Cortex of kidney (tissue), 1 donor: ENCODE results near the gene ACBD5.

Experiments used
- DNase-seq: peaks from one replicate; lab custom pipeline; 2025; lab: John Stamatoyannopoulos, UW

ACBD5 gene

GRCh38 chr10:27152687-27153086 is 87.9 kb downstream of the ACBD5 start:
- DNase-seq, result no peak

- DNase-seq, result no peak
These were observed 90.3 kb downstream of the ACBD5 start for GRCh38 chr10:27150261-27150660.

DNA sequence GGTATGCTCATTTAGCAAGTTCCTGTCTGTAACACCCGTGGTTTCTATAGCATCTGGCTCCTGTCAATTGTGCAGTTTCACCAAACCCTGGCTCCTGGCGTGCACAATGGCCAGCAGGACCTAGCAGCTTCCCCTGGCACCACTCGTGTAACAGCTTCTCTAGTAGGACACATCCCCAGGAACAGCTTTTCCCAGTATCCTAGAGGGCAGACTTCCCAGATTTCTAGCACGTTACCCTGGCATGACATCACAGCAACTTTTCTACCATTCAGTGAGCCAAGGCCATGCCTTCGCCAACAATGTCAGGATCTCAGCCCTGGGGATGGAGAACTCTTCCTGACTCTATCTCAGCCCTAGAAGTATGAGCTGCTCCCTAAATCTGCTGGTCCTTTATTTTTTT is 92.9 kb downstream of the ACBD5 start:
- no peak for DNase-seq

GRCh38 chr10:27145937-27146336 is 94.7 kb downstream of the ACBD5 start:
- DNase-seq, result no peak
